OCI-LY3 (cell line): ENCODE results near the gene TMEM63A.

Experiments used
- H2AFZ ChIP-seq: fragments of 200-600, 300-600 bp; shearing (Covaris generic); 2 replicates; pipeline ENCODE4 v1.6.0; 2014; ENCODE audit warnings: antibody characterized with exemption, low read depth, low read length
- H3K27ac ChIP-seq: fragments of 200-600, 300-600 bp; sonication (generic); 2 replicates; pipeline ENCODE4 v1.5.1; 2014; ENCODE audit warnings: mild to moderate bottlenecking, low read length, moderate library complexity, mixed read lengths
- H3K27me3 ChIP-seq: fragments of 200-600, 300-600 bp; sonication (generic); 2 replicates; pipeline ENCODE4 v1.6.1; 2014; ENCODE audit warnings: low read depth, low read length, mixed read lengths
- H3K36me3 ChIP-seq: fragments of 200-600, 300-600 bp; sonication (generic); replicated peaks from 2 replicates; pipeline ENCODE3; 2014; ENCODE audit warnings: low read depth, low read length, mixed read lengths
- H3K4me1 ChIP-seq: fragments of 300-600, 200-600 bp; sonication (generic); 2 replicates; pipeline ENCODE4 v1.6.1; 2014; ENCODE audit warnings: low read length, mixed read lengths
- H3K4me2 ChIP-seq: fragments of 200-600, 300-600 bp; sonication (generic); 2 replicates; pipeline ENCODE4 v1.6.1; 2014; ENCODE audit warnings: low read length, mixed read lengths
- H3K4me3 ChIP-seq: fragments of 300-600, 200-600 bp; sonication (generic); 2 replicates; pipeline ENCODE4 v1.5.1; 2014; ENCODE audit warnings: antibody characterized with exemption, mild to moderate bottlenecking, low read length, moderate library complexity
- H3K79me2 ChIP-seq: fragments of 300-600, 200-600 bp; shearing (Covaris generic); 2 replicates; pipeline ENCODE4 v1.6.1; 2014; ENCODE audit warnings: mild to moderate bottlenecking, low read length, mixed read lengths
- H3K9ac ChIP-seq: fragments of 300-600, 200-600 bp; shearing (Covaris generic); 2 replicates; pipeline ENCODE4 v1.6.0; 2014; ENCODE audit warnings: mild to moderate bottlenecking, low read length, moderate library complexity
- H3K9me3 ChIP-seq: fragments of 200-600, 300-600 bp; shearing (Covaris generic); 2 replicates; pipeline ENCODE4 v1.6.1; 2014; ENCODE audit warnings: low read length, mixed read lengths; ENCODE audit not compliant: insufficient read depth
- H4K20me1 ChIP-seq: fragments of 200-600, 300-600 bp; sonication (generic); 2 replicates; pipeline ENCODE4 v1.6.1; 2016; ENCODE audit warnings: low read length, mixed read lengths; ENCODE audit not compliant: insufficient read depth
- EZH2phosphoT487 ChIP-seq: fragments of 200-600 bp; shearing (Covaris generic); IDR thresholded peaks from 2 replicates; pipeline ENCODE4 v1.6.1; 2018; ENCODE audit warnings: antibody characterized with exemption, mixed run types, low read depth
- TF ChIP-seq, protein P1 (sequence below): fragments of 200-600, 300-600 bp; sonication (generic); IDR thresholded peaks from 2 replicates; pipeline ENCODE4 v1.5.1; 2014; ENCODE audit warnings: antibody characterized with exemption, low read length, low read depth

Gene TMEM63A

DNA sequence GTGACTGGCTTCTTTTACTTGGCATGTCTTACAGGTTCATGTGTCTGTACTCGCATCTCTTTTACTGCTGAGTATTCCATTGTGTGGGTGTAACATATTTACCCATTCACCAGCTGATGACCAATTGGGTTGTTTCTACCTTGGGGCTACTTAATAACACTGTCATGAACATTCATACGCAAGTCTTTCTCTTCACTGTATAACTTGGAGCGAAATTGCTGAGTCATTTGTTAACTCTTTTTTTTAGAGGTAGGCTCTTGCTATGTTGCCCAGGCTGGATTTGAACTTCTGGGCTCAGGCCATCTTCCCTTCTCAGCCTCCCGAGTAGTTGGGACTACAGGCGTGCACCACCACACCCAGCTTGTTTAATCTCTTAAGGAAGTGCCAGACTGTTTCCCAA lies 35.4 kb upstream of the TMEM63A start:
- peaks cover 26% of the 10 kb centered on the region for H3K79me2 ChIP-seq
- H2AFZ ChIP-seq = no peak overlapping the region
- H3K4me3 ChIP-seq = no peak overlapping the region
- H3K27me3 ChIP-seq = no peaks in the 10 kb centered on the region
- H3K27ac ChIP-seq = no peak overlapping the region
- H3K36me3 ChIP-seq = peaks cover 52% of the 10 kb centered on the region
- H3K9me3 ChIP-seq = no peaks in the 10 kb centered on the region
- peaks cover 17% of the 10 kb centered on the region for H4K20me1 ChIP-seq
- H3K4me2 ChIP-seq = no peak overlapping the region
- no peak overlapping the region for H3K9ac ChIP-seq
- TF ChIP-seq, protein P1, sequence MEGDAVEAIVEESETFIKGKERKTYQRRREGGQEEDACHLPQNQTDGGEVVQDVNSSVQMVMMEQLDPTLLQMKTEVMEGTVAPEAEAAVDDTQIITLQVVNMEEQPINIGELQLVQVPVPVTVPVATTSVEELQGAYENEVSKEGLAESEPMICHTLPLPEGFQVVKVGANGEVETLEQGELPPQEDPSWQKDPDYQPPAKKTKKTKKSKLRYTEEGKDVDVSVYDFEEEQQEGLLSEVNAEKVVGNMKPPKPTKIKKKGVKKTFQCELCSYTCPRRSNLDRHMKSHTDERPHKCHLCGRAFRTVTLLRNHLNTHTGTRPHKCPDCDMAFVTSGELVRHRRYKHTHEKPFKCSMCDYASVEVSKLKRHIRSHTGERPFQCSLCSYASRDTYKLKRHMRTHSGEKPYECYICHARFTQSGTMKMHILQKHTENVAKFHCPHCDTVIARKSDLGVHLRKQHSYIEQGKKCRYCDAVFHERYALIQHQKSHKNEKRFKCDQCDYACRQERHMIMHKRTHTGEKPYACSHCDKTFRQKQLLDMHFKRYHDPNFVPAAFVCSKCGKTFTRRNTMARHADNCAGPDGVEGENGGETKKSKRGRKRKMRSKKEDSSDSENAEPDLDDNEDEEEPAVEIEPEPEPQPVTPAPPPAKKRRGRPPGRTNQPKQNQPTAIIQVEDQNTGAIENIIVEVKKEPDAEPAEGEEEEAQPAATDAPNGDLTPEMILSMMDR = no peak
- no peak for TF ChIP-seq EZH2phosphoT487
- H3K4me1 ChIP-seq = peaks cover 39% of the 10 kb centered on the region

DNA sequence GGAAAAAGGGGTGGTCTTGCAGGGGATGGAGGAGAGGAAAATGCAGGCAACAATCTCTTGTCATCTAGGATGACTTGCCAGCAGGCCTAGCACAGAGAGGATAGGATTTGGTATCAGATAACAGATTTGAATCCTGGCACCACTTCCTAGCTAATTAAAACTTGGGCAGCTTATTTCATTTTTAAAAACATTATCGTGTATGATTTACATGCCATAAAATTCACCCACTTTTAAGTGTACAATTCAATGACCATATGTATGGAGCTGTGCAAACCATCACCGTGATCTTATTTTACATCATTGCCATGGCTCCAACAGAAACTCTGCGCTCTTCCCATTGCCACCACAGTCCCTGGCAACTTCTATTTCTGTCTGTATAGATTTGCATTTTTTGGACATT lies 34.9 kb upstream of the TMEM63A start:
- H3K4me2 ChIP-seq = no peak overlapping the region
- H2AFZ ChIP-seq = no peak overlapping the region
- no peak overlapping the region for H3K9ac ChIP-seq
- peaks cover 48% of the 10 kb centered on the region for H3K36me3 ChIP-seq
- peaks cover 36% of the 10 kb centered on the region for H3K4me1 ChIP-seq
- H3K9me3 ChIP-seq = no peaks in the 10 kb centered on the region
- TF ChIP-seq EZH2phosphoT487 = no peak
- TF ChIP-seq, protein P1 = no peak
- peaks cover 22% of the 10 kb centered on the region for H3K79me2 ChIP-seq
- no peaks in the 10 kb centered on the region for H3K27me3 ChIP-seq
- no peak overlapping the region for H3K27ac ChIP-seq
- no peak overlapping the region for H3K4me3 ChIP-seq
- peaks cover 16% of the 10 kb centered on the region for H4K20me1 ChIP-seq

DNA sequence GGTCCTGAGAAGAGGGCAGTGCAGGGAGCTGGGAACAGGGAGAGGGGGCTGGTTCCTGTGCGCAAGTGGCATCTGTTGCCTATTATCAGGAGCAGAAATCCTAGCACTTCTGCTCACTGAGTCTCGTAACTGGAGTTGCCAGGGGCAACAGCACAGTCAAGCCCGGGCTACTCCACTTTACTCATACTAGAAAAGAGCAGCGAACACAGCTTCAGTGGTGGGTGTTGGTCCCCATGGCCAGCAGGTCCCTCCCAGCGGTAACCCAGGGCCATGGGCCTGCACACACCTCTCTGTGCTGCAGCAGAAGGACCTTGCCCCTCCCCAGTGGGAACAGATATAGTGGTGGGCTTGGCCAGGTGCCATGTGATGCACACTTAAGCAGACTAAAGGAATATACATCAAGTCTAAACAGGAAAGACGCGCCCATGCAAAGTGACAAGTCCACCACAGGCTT lies 33.4 kb upstream of the TMEM63A start:
- peaks cover 7% of the 10 kb centered on the region; the same call in 1 of the 2 replicates for H3K79me2 ChIP-seq
- H3K9me3 ChIP-seq = no peaks in the 10 kb centered on the region
- peaks cover 37% of the 10 kb centered on the region for H3K4me1 ChIP-seq
- no peaks in the 10 kb centered on the region for H3K27me3 ChIP-seq
- no peak overlapping the region for H2AFZ ChIP-seq
- H3K36me3 ChIP-seq = peaks cover 32% of the 10 kb centered on the region
- no peak overlapping the region for H3K9ac ChIP-seq
- no peak overlapping the region for H3K4me3 ChIP-seq
- H3K4me2 ChIP-seq = no peak overlapping the region
- TF ChIP-seq, protein P1 = no peak
- TF ChIP-seq EZH2phosphoT487 = no peak
- peaks cover 5% of the 10 kb centered on the region for H4K20me1 ChIP-seq
- H3K27ac ChIP-seq = no peak overlapping the region

DNA sequence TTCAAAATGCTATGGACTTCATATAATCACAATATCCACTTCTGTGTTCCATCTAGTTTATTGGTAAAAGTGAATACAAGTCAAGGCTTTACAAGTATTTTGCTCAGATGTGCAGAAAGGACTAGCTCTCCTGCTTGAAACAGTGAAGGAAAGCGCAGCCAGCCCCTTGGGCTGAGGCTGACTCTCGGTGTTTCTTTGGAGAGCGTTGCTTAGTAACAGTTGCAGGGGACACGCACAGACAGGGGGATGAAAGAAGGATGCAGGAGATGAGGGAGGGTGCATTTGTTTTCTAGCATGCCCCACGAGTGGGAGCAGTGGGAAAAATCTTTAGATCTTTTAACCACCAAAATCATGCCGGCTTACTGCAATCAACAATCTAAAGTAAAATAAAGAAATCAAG lies 32.8 kb upstream of the TMEM63A start:
- H3K9me3 ChIP-seq = no peaks in the 10 kb centered on the region
- TF ChIP-seq EZH2phosphoT487 = no peak
- TF ChIP-seq, protein P1 = no peak
- no peaks in the 10 kb centered on the region for H3K27me3 ChIP-seq
- H3K4me2 ChIP-seq = no peak overlapping the region
- no peak overlapping the region for H3K4me3 ChIP-seq
- H3K4me1 ChIP-seq = peaks cover 37% of the 10 kb centered on the region
- H4K20me1 ChIP-seq = 0 out of 2 replicates have a peak, but pooled peaks cover 3% of the 10 kb centered on the region
- no peak overlapping the region for H2AFZ ChIP-seq
- H3K36me3 ChIP-seq = peaks cover 29% of the 10 kb centered on the region
- H3K27ac ChIP-seq = no peak overlapping the region
- no peak overlapping the region for H3K9ac ChIP-seq
- peaks cover 4% of the 10 kb centered on the region; the same call in 1 of the 2 replicates for H3K79me2 ChIP-seq
